Peyer's patch (tissue), 4 donors: ENCODE measurements around the gene UNCX. TPM values are rescaled to one million over a fixed set of nuclear protein-coding genes. Genes with fewer than 3 reads are reported as not detected.

Experiments
- DNase-seq, 3 donors: peaks; one replicate each; pipeline ENCODE4 v3.0.0-alpha.2; 2017 to 2019
- H3K27ac ChIP-seq, 4 donors: fragments of 200-600 bp; sonication (generic); one replicate each; pipeline ENCODE4 v1.5.1; 2016 to 2019
- H3K27me3 ChIP-seq, 2 donors: fragments of 200-600 bp; sonication (generic); one replicate each; pipeline ENCODE4 v1.5.1; 2019
- H3K36me3 ChIP-seq, 3 donors: fragments of 200-600 bp; sonication (generic); one replicate each; pipeline ENCODE4 v1.5.1; 2016 to 2019
- H3K4me1 ChIP-seq, 4 donors: fragments of 200-600 bp; sonication (generic); one replicate each; pipeline ENCODE4 v1.5.1; 2016 to 2019
- H3K4me3 ChIP-seq, 4 donors: fragments of 200-600 bp; sonication (generic); 1 replicate in 3 of 4; 2 replicates in 1 of 4; pipeline ENCODE4 v1.5.1; 2016 to 2019; ENCODE audit warnings: mild to moderate bottlenecking in 1 of 4
- H3K9me3 ChIP-seq, 4 donors: fragments of 200-600 bp; sonication (generic); one replicate each; pipeline ENCODE4 v1.5.1; 2016 to 2019; ENCODE audit warnings: mild to moderate bottlenecking in 1 of 4
- CTCF ChIP-seq, 6 experiments: fragments of 450-650 bp in 4 of 6; fragments of 200-600 bp in 2 of 6; sonication (generic) in 1 of 6; IDR thresholded peaks; one replicate each; pipeline ENCODE4 v1.5.1; 2017 to 2019; ENCODE audit warnings: antibody characterized with exemption in 6 of 6, mild to moderate bottlenecking in 3 of 6, moderate library complexity in 1 of 6
- POLR2A ChIP-seq, 2 donors: fragments of 450-650 bp; IDR thresholded peaks; one replicate each; pipeline ENCODE4 v1.5.1; 2017; ENCODE audit warnings: antibody characterized with exemption in 2 of 2, mild to moderate bottlenecking in 2 of 2, moderate library complexity in 2 of 2
- total RNA-seq, 4 donors: library from RNA; depleted of rRNA; stranded (reverse); fragments of >200 nt; gene quantifications; one replicate each; pipeline ENCODE4 v1.1.0, GENCODE V29; 2016

The UNCX gene
- total RNA-seq, 4 donors from 2014 or later = not detected

DNA sequence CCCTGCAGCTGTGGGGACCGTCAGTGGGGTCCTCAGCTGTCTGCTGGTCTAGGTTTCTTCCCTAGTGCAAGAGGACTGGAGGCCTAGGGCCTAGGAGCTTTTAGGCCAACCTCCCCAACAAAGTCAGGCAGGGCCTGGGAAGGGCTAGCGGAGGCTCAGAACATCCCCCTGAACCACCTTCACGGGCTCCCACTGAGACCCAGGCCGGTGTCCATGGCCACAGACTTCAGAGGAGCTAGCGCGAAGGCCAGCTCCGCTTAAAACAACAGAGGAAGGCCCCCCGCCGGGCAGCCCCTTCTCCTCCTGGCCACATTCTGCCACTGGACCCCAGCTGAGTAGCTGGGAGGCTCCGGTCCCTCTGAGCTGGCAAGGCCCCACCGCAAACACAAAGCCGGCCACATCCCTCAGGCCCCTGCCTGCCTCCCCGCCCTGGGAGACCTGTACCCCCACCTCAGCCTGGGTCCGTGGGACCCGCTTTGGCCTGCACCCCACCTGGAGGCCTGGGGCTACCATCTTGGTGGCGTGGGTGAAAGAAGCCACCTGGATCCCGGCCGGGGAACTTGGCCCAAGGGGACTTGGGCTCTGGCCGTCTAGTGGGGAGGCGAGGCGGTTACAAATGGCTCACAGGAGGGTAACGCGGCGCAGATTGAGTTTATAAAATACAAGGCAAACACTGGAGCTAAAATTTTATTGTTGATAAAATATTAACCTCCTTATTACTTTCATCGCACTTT lies 5.4 kb upstream of the UNCX start:
- H3K27me3 ChIP-seq = peaks cover 3 to 78% of the 10 kb centered on the region in 2 donors
- H3K4me3 ChIP-seq = no peak overlapping the region
- H3K36me3 ChIP-seq = no peaks in the 10 kb centered on the region
- TF ChIP-seq POLR2A (IDR thresholded peaks at IDR 0.05) (no peak), CTCF (IDR thresholded peaks at IDR 0.05) (no peak)
- H3K4me1 ChIP-seq = peaks cover 0 to 8% (median 0%) of the 10 kb centered on the region in 4 donors
- H3K27ac ChIP-seq = no peak overlapping the region
- peaks cover 0 to 5% (median 0%) of the 10 kb centered on the region in 4 donors for H3K9me3 ChIP-seq
- no peak for DNase-seq

GRCh38 chr7:1227814-1228544 lies 4.7 kb upstream of the UNCX start:
- no peak for TF ChIP-seq POLR2A (IDR thresholded peaks at IDR 0.05)
- no peak for TF ChIP-seq CTCF (IDR thresholded peaks at IDR 0.05)
- Histone ChIP-seq H3K27ac (no peak overlapping the region), H3K4me1 (peaks cover 0 to 8% (median 0%) of the 10 kb centered on the region in 4 donors), H3K4me3 (no peak overlapping the region), H3K36me3 (no peaks in the 10 kb centered on the region), H3K9me3 (peaks cover 0 to 5% (median 0%) of the 10 kb centered on the region in 4 donors), H3K27me3 (peaks cover 3 to 86% of the 10 kb centered on the region in 2 donors)
- no peak for DNase-seq

DNA sequence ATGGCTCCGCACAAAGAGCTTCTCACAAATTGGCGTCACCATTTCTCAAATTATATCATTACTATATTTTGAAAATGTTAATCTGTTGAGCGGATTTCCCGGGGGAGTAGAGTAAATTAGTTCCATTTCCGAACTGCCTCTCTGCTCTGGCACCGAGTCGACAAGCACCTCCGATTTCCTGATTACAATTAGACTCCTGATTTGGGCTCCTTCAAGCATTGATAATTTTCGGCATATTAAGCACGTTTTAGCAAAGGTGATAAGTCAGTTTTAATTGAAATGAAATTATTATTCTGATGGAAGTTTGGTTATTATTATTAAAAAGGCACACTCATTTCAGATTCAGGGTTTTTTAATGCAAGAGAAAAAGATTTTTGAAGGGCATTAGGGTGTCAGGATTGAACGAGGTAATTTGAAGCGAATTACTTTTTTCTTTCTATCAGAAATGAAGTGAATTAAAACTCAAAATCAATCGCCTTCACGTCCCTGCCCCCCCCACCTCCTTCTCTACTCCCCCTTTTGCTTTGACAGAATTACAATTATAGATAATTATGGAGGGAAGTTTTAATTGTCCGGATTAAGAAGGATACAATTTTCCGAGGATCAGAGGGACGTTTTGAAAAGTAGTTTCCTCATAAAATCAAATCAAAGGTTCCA lies 4.0 kb upstream of the UNCX start:
- TF ChIP-seq POLR2A (IDR thresholded peaks at IDR 0.05) = no peak
- no peak for TF ChIP-seq CTCF (IDR thresholded peaks at IDR 0.05)
- H3K4me1 ChIP-seq = peaks cover 0 to 8% (median 0%) of the 10 kb centered on the region in 4 donors
- peaks cover 3 to 91% of the 10 kb centered on the region in 2 donors for H3K27me3 ChIP-seq

GRCh38 chr7:1229202-1229947 lies 3.3 kb upstream of the UNCX start:
- no peak overlapping the region for H3K27ac ChIP-seq
- no peak for TF ChIP-seq POLR2A (IDR thresholded peaks at IDR 0.05)
- DNase-seq = no peak
- peaks cover 0 to 4% (median 0%) of the 10 kb centered on the region in 4 donors for H3K4me1 ChIP-seq
- no peak overlapping the region for H3K4me3 ChIP-seq
- peaks cover 3 to 91% of the 10 kb centered on the region in 2 donors for H3K27me3 ChIP-seq
- peaks cover 0 to 5% (median 0%) of the 10 kb centered on the region in 4 donors for H3K9me3 ChIP-seq
- H3K36me3 ChIP-seq = no peaks in the 10 kb centered on the region

More for the DNA sequence above, 4.0 kb upstream of the UNCX start:
- no peak for DNase-seq
- H3K9me3 ChIP-seq = peaks cover 0 to 5% (median 0%) of the 10 kb centered on the region in 4 donors
- H3K36me3 ChIP-seq = no peaks in the 10 kb centered on the region
- H3K27ac ChIP-seq = no peak overlapping the region
- H3K4me3 ChIP-seq = no peak overlapping the region

DNA sequence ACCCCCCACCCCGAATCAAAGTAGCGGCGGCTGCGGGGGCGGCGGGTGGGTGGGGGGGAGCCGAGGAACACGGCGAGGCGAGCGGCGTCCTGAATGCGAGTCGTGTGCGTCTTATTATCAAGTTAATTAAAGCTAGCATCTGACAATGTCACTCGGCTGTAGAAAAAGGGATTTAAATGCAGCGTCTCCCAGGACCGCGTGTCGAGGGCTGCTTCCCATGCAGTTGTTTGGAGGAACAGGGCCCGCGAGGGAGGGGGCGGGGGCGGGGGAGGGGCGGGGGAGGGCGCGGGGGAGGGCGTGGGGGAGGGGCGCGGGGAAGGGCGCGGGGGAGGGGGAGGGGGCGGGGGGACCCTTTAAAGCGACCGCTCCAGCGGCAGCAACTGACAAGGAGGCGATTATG lies 2.7 kb upstream of the UNCX start:
- Histone ChIP-seq H3K36me3 (no peaks in the 10 kb centered on the region), H3K9me3 (peaks cover 0 to 5% (median 0%) of the 10 kb centered on the region in 4 donors), H3K4me1 (peaks cover 0 to 3% (median 1%) of the 10 kb centered on the region in 4 donors), H3K27me3 (peaks cover 3 to 91% of the 10 kb centered on the region in 2 donors), H3K4me3 (no peak overlapping the region), H3K27ac (no peak overlapping the region)
- no peak for DNase-seq
- no peak for TF ChIP-seq CTCF (IDR thresholded peaks at IDR 0.05)
- TF ChIP-seq POLR2A (IDR thresholded peaks at IDR 0.05) = no peak
